ENCODE results near the gene ADA. TPM values are rescaled to one million over a fixed set of nuclear protein-coding genes. Genes with fewer than 3 reads are reported as not detected.

The ADA gene
- total RNA-seq, 4 donors from 2014 or later, result 2.2 to 5.1 (median 3.0) TPM

- Histone ChIP-seq H3K4me1 (peaks cover 55 to 57% of the 10 kb centered on the region in 2 donors), H3K4me3 (no peak overlapping the region), H3K36me3 (peaks cover 0 to 8% of the 10 kb centered on the region in 2 donors), H3K27me3 (no peaks in the 10 kb centered on the region), H3K27ac (peak overlapping the region in 3 of 4 donors; percentile 1 to 93 (median 42)), H3K9me3 (no peaks in the 10 kb centered on the region)
- in situ Hi-C loops (cut with MboI; ENCODE audit: low sequenced_read_pairs in 4 of 4), result loop anchor here (5.0 to 25.0 kb wide), 4 partner anchors 75 to 395 kb away; partner anchors contain the start of genes OSER1 (in 3 of the 4) and TTPAL (in 1 of the 4)
- ATAC-seq, result no peak
- TF ChIP-seq CTCF (IDR thresholded peaks at IDR 0.05 in 4 of 5, conservative IDR thresholded peaks at IDR 0.05 in 1 of 5), result no peak
- no peak for TF ChIP-seq POLR2A (IDR thresholded peaks at IDR 0.05)
- DNase-seq, result no peak
- intact Hi-C loops (cut with DNase I; ENCODE audit: low total_unique reads), result no loop called here
Measured at GRCh38 chr20:44606725-44607441, 44.6 kb downstream of the ADA start.

- ATAC-seq, result no peak
- Histone ChIP-seq H3K36me3 (peaks cover 0 to 14% of the 10 kb centered on the region in 2 donors), H3K4me3 (no peak overlapping the region), H3K9me3 (no peaks in the 10 kb centered on the region), H3K4me1 (peaks cover 62 to 64% of the 10 kb centered on the region in 2 donors), H3K27ac (peak overlapping the region in 3 of 4 donors; percentile 79 to 86 (median 82)), H3K27me3 (no peaks in the 10 kb centered on the region)
- intact Hi-C loops (cut with DNase I; ENCODE audit: low total_unique reads), result no loop called here
- in situ Hi-C loops (cut with MboI; ENCODE audit: low sequenced_read_pairs in 4 of 4), result loop anchor here in 3 of 4 donors (10.0 to 25.0 kb wide), 3 partner anchors 129 to 391 kb away; partner anchors contain the start of genes OSER1 (in 3 of the 3) and TTPAL (in 1 of the 3)
- no peak for DNase-seq
- no peak for TF ChIP-seq CTCF (IDR thresholded peaks at IDR 0.05 in 4 of 5, conservative IDR thresholded peaks at IDR 0.05 in 1 of 5)
Measured at GRCh38 chr20:44603327-44603726, 48.2 kb downstream of the ADA start.

GRCh38 chr20:44601801-44602204 lies 49.7 kb downstream of the ADA start:
- H3K36me3 ChIP-seq, result peaks cover 0 to 13% of the 10 kb centered on the region in 2 donors
- TF ChIP-seq POLR2A (IDR thresholded peaks at IDR 0.05) (no peak), CTCF (IDR thresholded peaks at IDR 0.05 in 4 of 5, conservative IDR thresholded peaks at IDR 0.05 in 1 of 5) (no peak)
- H3K4me3 ChIP-seq, result no peak overlapping the region
- H3K27me3 ChIP-seq, result no peaks in the 10 kb centered on the region
- peak overlapping the region; percentile 79 to 86 (median 81) for H3K27ac ChIP-seq
- peaks cover 72% of the 10 kb centered on the region in 2 donors for H3K4me1 ChIP-seq
- peak; percentile 52 to 60 for ATAC-seq
- no peaks in the 10 kb centered on the region for H3K9me3 ChIP-seq
- in situ Hi-C loops (cut with MboI; ENCODE audit: low sequenced_read_pairs in 4 of 4), result loop anchor here in 3 of 4 donors (10.0 to 25.0 kb wide), 3 partner anchors 127 to 390 kb away; partner anchors contain the start of genes OSER1 (in 3 of the 3) and TTPAL (in 1 of the 3)
- intact Hi-C loops (cut with DNase I; ENCODE audit: low total_unique reads), result no loop called here
- DNase-seq, result peak; percentile 41 to 75

GRCh38 chr20:44601236-44601671 lies 50.2 kb downstream of the ADA start:
- DNase-seq, result peak in 1 of 2 donors; percentile 55
- in situ Hi-C loops (cut with MboI; ENCODE audit: low sequenced_read_pairs in 4 of 4), result loop anchor here in 3 of 4 donors (10.0 to 25.0 kb wide), 3 partner anchors 126 to 389 kb away; partner anchors contain the start of genes OSER1 (in 3 of the 3) and TTPAL (in 1 of the 3)
- TF ChIP-seq CTCF (IDR thresholded peaks at IDR 0.05 in 4 of 5, conservative IDR thresholded peaks at IDR 0.05 in 1 of 5), result no peak
- TF ChIP-seq POLR2A (IDR thresholded peaks at IDR 0.05), result no peak
- peak overlapping the region; percentile 79 to 86 (median 81) for H3K27ac ChIP-seq
- H3K36me3 ChIP-seq, result peaks cover 0 to 8% of the 10 kb centered on the region in 2 donors
- no peaks in the 10 kb centered on the region for H3K9me3 ChIP-seq
- peak in 1 of 2 donors; percentile 45 for ATAC-seq
- H3K4me3 ChIP-seq, result peak overlapping the region in 2 of 4 donors; percentile 7 to 18
- no peaks in the 10 kb centered on the region for H3K27me3 ChIP-seq
- H3K4me1 ChIP-seq, result peaks cover 76 to 78% of the 10 kb centered on the region in 2 donors
- intact Hi-C loops (cut with DNase I; ENCODE audit: low total_unique reads), result no loop called here
